ENCODE results near the gene TRPV6.

The TRPV6 gene

GRCh38 chr7:142906643-142907042, 21.1 kb upstream of the TRPV6 start:
- DNase-seq = no peak

- DNase-seq = no peak
Observed at GRCh38 chr7:142905759-142906158, 20.2 kb upstream of the TRPV6 start.

DNA sequence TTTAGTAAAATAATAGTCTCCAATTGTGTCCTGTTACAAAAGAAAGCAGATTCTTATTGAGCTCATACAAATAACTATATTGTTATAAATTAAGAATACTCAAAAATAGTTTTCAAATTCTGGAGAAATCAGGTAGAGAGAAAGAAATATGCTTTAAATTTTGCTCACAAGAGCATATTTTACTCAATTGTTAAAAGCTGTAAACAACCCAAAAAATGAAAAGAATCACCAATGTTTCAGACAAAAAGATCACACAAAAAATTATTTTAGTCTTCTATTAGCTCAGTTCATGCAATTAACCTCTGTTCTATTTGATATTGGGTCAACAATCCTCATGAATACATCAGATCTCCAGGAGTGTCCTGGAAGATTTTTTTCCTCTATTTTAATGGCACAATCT, 18.6 kb upstream of the TRPV6 start:
- no peak for DNase-seq

GRCh38 chr7:142901426-142902259, 16.1 kb upstream of the TRPV6 start:
- no peak for DNase-seq

- DNase-seq = peak; percentile 22
Observed at GRCh38 chr7:142899661-142900060, 14.1 kb upstream of the TRPV6 start.

GRCh38 chr7:142898377-142899170, 13.0 kb upstream of the TRPV6 start:
- peak; percentile 74 for DNase-seq

GRCh38 chr7:142897691-142898090, 12.1 kb upstream of the TRPV6 start:
- DNase-seq = no peak

GRCh38 chr7:142896741-142897379, 11.3 kb upstream of the TRPV6 start:
- no peak for DNase-seq

DNA sequence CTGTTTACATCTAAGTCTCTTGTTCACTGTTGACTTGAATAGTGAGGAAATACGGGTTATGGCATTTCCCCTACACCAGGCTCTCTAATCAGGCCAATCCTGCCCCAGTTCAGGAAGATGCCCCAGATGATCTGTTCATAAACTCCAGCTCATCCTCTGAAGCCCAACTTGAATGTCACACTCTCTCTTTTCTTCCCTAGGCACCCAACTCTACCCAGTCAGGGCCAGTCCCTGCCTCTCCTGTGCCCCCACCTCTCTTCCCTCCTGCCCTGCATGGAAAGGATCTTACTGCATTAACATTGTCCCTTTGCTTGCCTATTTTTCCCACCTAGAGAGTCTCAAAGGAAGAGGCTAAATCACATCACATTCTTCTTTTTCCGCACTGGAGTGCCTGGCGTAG, 10.6 kb upstream of the TRPV6 start:
- DNase-seq = no peak

GRCh38 chr7:142894985-142895593, 9.5 kb upstream of the TRPV6 start:
- no peak for DNase-seq

DNA sequence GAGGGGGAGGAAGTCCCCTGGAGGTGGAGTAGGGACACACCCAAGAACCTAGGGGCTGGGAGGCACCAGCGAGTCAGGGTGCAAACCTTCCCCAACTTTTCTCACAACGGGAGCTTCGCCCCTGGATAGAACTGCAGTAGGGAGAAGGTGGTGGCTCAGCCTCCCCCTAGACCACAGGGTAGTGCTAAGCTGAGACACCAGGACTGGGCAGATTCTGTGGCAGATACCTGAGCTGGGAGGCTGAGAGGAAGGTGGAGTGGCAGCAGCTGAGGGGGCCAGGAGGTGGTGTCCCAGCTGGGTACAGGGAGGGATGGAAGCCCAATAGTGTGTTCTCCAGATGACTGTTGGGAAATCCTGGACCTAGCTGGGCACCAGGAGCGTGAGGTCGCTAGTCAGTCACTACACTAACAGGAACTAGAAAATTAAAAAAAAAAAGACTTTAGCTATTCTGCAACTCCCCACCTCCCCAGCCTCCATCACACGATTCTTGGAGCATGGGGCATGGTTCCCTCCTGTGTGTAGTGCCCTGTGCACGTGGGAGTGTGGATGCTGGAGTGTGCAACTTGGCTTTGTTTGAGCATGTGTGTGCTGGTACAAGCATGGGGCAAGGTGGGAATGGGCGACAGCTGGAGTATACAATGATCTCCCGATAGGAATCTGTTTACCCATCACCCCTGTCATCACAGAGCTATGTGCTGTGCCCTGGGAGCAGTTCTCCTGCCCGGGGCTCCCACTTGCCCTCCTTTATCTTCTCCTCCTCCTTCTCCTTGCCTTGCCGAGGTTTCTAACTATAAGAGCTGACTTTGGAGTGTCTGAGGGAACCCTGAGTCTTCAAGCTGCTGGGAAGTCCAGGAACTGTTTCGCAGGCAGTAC, 8.8 kb upstream of the TRPV6 start:
- no peak for DNase-seq

DNA sequence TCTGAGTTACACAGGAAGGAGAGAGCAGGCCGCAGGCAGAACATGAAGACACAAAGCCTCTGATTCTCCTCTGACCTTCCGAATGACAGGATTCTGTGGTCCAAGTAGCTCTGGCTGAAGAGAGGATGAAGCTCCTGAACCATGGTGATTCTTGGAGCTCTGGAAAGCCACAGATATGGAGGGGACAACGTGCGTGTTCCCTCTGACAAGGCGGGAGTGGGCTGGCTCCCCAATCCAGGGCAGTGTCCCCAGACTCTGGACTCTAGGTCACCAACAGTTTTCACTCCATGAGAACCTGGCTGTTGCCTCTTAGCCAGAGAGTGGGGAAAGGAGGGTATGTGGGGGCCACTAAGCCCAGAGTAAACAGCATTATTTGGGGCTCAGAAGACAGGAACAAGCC, 7.4 kb upstream of the TRPV6 start:
- no peak for DNase-seq

GRCh38 chr7:142891490-142892082, 6.0 kb upstream of the TRPV6 start:
- DNase-seq = no peak

DNA sequence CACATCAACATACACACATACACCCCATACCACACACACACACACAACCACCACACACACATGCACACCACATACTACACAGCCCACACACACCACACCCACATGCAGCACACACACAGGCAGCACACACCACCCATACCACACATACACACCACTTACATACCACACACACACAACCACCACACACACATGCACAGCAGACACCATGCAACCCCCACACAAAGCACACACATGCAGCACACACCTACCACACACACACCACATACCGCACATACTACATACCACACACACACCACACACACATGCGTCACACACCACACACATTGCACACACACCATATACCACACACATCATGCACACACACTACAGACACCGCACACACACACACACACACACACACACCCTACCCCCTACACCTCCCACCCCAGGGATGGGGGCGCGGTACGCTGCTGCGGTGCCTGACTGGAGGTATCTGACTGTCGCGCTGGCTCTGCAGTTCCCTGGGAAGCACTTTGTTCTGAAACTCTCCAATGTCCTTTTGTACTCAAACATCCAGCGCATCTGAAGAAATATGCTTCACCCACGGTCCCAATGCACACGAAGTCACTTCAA, 5.4 kb upstream of the TRPV6 start:
- DNase-seq = no peak

GRCh38 chr7:142889816-142890215, 4.3 kb upstream of the TRPV6 start:
- DNase-seq = no peak

DNA sequence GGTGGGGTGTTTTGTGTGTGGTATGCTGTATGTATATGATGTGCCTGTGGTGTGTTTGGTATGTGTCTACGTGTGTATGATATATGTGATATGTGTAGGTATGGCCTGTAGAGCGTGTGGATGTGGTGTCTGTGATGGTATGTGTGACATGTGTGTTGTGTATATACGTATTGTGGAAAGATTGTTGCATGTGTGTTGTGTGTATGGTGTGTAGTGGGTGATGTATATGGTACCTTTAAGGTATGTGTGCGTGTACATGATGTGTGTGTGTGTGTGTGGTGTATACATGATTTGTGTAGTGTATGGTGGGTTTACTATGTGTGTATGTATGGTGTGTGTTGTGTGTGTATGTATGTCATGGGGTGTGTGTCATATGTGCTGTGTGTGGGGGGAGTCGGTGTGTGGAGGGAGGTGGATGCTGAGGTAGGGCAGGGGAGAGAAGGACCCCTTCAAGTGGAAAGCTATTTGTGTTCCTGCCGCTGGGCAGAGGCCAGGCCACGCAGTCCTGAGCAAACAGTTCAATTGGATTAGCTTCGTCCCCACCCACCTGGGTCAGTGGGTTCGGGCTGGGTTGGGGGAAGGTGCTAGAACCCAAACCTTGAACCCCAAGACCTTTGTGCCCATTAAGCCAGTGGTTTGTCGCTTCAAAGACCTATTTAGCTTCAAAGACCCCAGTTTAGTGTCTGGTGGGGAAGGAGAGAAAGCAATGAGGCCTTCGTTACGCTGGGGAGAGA, 1.9 kb upstream of the TRPV6 start:
- DNase-seq = no peak

GRCh38 chr7:142886866-142887265, 1.3 kb upstream of the TRPV6 start:
- DNase-seq = no peak

GRCh38 chr7:142884286-142884640, 1.3 kb downstream of the TRPV6 start:
- no peak for DNase-seq

GRCh38 chr7:142883571-142884285, 1.8 kb downstream of the TRPV6 start:
- DNase-seq = no peak

GRCh38 chr7:142883145-142883544, 2.4 kb downstream of the TRPV6 start:
- DNase-seq = no peak

Measured in COR-L47 (cell line).